HG03565 (cell line): Measurements from ENCODE around the gene ADAM30.
"Not testable (repeated sequence)": the region's sequence is repeated elsewhere in the genome, so short reads cannot be mapped to it uniquely, and the experiment has no call there.

ENCODE experiments used
- ATAC-seq: cut with Tn5 transposase; IDR thresholded peaks from one replicate; pipeline ENCODE4 v1.9.1; 2021; ENCODE audit warnings: mild to moderate bottlenecking, moderate library complexity; ENCODE audit not compliant: unreplicated experiment

ADAM30 gene

GRCh38 chr1:119879510-119880434 is 16.5 kb downstream of the ADAM30 start:
- no peak for ATAC-seq

- ATAC-seq = no peak
Observed at GRCh38 chr1:119878171-119878570, 18.1 kb downstream of the ADAM30 start.

- no peak for ATAC-seq
Observed at GRCh38 chr1:119874186-119874585, 22.1 kb downstream of the ADAM30 start.

- ATAC-seq = no peak
Observed at GRCh38 chr1:119873135-119874015, 22.9 kb downstream of the ADAM30 start.

- ATAC-seq = no peak
Observed at GRCh38 chr1:119871881-119872280, 24.4 kb downstream of the ADAM30 start.

- no peak for ATAC-seq
Observed at GRCh38 chr1:119870917-119871596, 25.3 kb downstream of the ADAM30 start.

- no peak for ATAC-seq
Observed at GRCh38 chr1:119869995-119870394, 26.3 kb downstream of the ADAM30 start.

- ATAC-seq = no peak
Observed at GRCh38 chr1:119868176-119868575, 28.1 kb downstream of the ADAM30 start.

GRCh38 chr1:119866451-119866850 is 29.9 kb downstream of the ADAM30 start:
- ATAC-seq = no peak

GRCh38 chr1:119865627-119866026 is 30.7 kb downstream of the ADAM30 start:
- ATAC-seq = no peak

- no peak for ATAC-seq
Observed at GRCh38 chr1:119862276-119862675, 34.0 kb downstream of the ADAM30 start.

- ATAC-seq = no peak
Observed at GRCh38 chr1:119861547-119861946, 34.8 kb downstream of the ADAM30 start.

- ATAC-seq = no peak
Observed at GRCh38 chr1:119859647-119860046, 36.7 kb downstream of the ADAM30 start.

- ATAC-seq = not testable (repeated sequence)
Observed at GRCh38 chr1:119858556-119859214, 37.6 kb downstream of the ADAM30 start.

- no peak for ATAC-seq
Observed at GRCh38 chr1:119858126-119858525, 38.2 kb downstream of the ADAM30 start.

GRCh38 chr1:119853155-119853554 is 43.2 kb downstream of the ADAM30 start:
- ATAC-seq = no peak

- ATAC-seq = not testable (repeated sequence)
Observed at GRCh38 chr1:119844206-119844605, 52.1 kb downstream of the ADAM30 start.
